WERI-Rb-1 (cell line): ENCODE data around the gene PBX4.

Experiments
- DNase-seq: peaks from one replicate; pipeline ENCODE4 v3.0.0-alpha.2; 2020
- H3K27ac ChIP-seq: fragments of 250-450 bp; sonication (Bioruptor Pico); 2 replicates; pipeline ENCODE4 v1.5.1; 2020; ENCODE audit warnings: mild to moderate bottlenecking, moderate library complexity
- H3K27me3 ChIP-seq: fragments of 250-450 bp; sonication (Bioruptor Pico); 2 replicates; pipeline ENCODE4 v1.5.1; 2021; ENCODE audit warnings: mild to moderate bottlenecking, low read depth, moderate library complexity; ENCODE audit not compliant: insufficient read depth, severe bottlenecking
- H3K36me3 ChIP-seq: fragments of 250-450 bp; sonication (Bioruptor Pico); 2 replicates; pipeline ENCODE4 v1.5.1; 2020; ENCODE audit warnings: mild to moderate bottlenecking, moderate library complexity
- H3K4me3 ChIP-seq: 2 replicates; pipeline ENCODE4 v1.5.1; 2011; ENCODE audit warnings: low read depth, mild to moderate bottlenecking, control low read depth, low read length
- H3K9me3 ChIP-seq: fragments of 250-450 bp; sonication (Bioruptor Pico); 2 replicates; pipeline ENCODE4 v1.5.1; 2021; ENCODE audit warnings: mild to moderate bottlenecking, moderate library complexity; ENCODE audit not compliant: severe bottlenecking
- CTCF ChIP-seq: IDR thresholded peaks from 2 replicates; pipeline ENCODE4 v1.5.1; 2011; ENCODE audit warnings: low read depth, mild to moderate bottlenecking, control low read depth, inconsistent platforms, low read length

PBX4 gene

DNA sequence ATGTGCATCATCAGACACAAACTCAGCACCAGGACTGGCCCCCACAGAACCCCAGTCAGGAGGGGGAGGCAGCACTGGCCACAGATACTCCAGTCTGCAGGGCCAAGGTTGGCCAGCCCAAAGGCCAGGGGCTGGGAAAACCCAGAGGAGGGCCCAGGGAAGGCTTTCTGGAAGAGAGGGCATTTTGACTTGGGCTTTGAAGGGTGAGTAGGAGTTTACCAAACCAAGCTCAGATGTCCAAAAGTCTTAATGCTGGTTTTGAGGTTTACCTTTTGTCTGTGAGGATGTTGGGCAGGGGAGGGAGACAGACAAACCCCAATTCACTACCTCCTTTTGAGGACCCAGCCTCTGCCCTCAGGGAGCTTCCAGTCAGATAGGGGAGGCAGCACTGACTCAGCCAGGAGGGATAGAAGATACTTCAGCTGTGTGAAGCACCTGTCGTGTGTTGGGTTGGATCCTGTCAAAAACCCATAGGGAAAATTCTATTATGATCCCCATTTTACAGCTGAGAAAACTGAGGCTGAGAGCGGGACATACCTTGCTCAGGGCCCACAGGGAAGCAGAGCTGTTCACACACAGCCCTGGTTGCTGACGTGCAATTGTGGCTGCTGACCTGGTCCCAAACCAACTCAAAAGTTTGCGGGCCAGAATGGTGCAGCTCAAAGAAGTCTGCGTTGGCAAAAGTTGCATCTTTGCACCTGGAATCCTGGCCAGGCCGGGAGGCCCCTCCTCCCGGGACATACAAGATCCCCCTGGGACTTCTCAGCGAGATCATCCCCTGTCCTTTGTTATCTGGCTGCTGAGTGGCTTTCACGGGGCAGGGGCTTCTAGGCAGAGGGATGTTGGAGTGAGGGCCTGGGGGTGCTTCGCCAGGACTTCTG is 67.3 kb downstream of the PBX4 start:
- no peak overlapping the region for H3K27ac ChIP-seq
- H3K4me3 ChIP-seq, result no peak overlapping the region
- no peaks in the 10 kb centered on the region for H3K36me3 ChIP-seq
- no peaks in the 10 kb centered on the region for H3K27me3 ChIP-seq
- TF ChIP-seq CTCF, result no peak
- no peaks in the 10 kb centered on the region for H3K9me3 ChIP-seq
- DNase-seq, result no peak

GRCh38 chr19:19550485-19550929 is 68.0 kb downstream of the PBX4 start:
- Histone ChIP-seq H3K36me3 (no peaks in the 10 kb centered on the region), H3K9me3 (no peaks in the 10 kb centered on the region), H3K4me3 (no peak overlapping the region), H3K27me3 (no peaks in the 10 kb centered on the region), H3K27ac (no peak overlapping the region)
- no peak for TF ChIP-seq CTCF
- no peak for DNase-seq

DNA sequence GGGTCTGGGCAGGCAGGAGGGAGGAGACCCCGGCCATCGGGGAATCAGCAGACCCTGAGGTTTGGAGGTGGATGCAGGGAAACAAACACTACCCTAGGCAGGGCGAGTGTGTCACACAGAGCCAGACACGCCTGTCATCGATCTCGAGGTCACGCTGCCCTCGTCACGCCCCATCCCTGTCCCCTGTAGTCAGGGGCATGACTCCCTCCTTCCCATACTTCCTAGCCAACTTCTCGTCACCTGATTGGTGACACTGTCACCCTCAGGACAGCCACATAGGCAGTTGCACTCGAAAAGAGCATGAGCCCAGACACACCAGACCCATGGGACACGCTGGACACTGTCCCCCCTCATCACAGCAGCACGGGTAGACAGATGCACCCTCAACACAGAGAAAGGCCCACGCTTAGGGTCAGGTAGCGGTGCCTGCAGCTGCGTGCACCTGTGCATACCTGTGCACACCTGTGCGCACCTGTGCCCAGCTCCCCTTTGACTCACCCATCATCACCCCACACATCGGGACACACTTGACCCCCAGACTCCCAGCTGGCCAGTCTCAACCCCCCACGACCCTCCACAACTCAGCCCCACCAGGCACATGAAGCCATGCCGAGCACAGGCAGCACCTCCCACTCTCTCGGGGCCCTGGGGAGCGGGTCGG is 68.6 kb downstream of the PBX4 start:
- Histone ChIP-seq H3K36me3 (no peaks in the 10 kb centered on the region), H3K9me3 (no peaks in the 10 kb centered on the region), H3K4me3 (no peak overlapping the region), H3K27ac (no peak overlapping the region), H3K27me3 (no peaks in the 10 kb centered on the region)
- DNase-seq, result no peak
- TF ChIP-seq CTCF, result no peak

- H3K27ac ChIP-seq, result no peak overlapping the region
- no peak overlapping the region for H3K4me3 ChIP-seq
- TF ChIP-seq CTCF, result no peak
- no peaks in the 10 kb centered on the region for H3K36me3 ChIP-seq
- H3K9me3 ChIP-seq, result no peaks in the 10 kb centered on the region
- DNase-seq, result no peak
- no peaks in the 10 kb centered on the region for H3K27me3 ChIP-seq
Observed at GRCh38 chr19:19548915-19549759, 69.3 kb downstream of the PBX4 start.

- Histone ChIP-seq H3K36me3 (no peaks in the 10 kb centered on the region), H3K27me3 (no peaks in the 10 kb centered on the region), H3K4me3 (no peak overlapping the region), H3K27ac (no peak overlapping the region), H3K9me3 (no peaks in the 10 kb centered on the region)
- no peak for TF ChIP-seq CTCF
- no peak for DNase-seq
Observed at GRCh38 chr19:19547674-19548336, 70.7 kb downstream of the PBX4 start.
